MM.1S (cell line): ENCODE data around the gene FSTL1.

Experiments used
- EZH2phosphoT487 ChIP-seq: fragments of 300-600 bp; sonication (generic); IDR thresholded peaks from 2 replicates; pipeline ENCODE4 v1.6.1; 2018; ENCODE audit warnings: antibody characterized with exemption, low read length
- TF ChIP-seq, protein P1 (sequence below): fragments of 300-600 bp; sonication (generic); IDR thresholded peaks from 2 replicates; pipeline ENCODE4 v1.5.1; 2016; ENCODE audit warnings: antibody characterized with exemption, low read length, mixed read lengths

DNA sequence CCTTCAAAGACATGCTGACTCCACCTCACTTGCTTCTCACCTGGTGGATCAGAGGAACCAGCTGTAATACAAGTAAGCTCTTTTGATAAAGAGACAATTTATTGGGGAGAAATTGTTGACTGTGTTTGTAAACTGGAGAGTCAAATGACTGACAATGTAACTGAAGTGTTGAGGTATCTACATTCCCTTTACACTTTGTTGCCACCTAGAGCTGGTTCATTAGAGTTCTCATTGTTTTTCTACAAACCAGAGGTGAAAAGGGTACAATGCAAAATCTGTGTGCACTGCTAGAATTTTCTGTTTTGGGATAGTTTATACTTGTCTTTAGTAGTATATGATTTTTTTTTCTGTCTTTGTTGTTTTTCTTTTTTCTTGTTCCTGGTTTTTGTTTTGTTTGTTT lies 93.0 kb downstream of the FSTL1 start:
- TF ChIP-seq, protein P1, sequence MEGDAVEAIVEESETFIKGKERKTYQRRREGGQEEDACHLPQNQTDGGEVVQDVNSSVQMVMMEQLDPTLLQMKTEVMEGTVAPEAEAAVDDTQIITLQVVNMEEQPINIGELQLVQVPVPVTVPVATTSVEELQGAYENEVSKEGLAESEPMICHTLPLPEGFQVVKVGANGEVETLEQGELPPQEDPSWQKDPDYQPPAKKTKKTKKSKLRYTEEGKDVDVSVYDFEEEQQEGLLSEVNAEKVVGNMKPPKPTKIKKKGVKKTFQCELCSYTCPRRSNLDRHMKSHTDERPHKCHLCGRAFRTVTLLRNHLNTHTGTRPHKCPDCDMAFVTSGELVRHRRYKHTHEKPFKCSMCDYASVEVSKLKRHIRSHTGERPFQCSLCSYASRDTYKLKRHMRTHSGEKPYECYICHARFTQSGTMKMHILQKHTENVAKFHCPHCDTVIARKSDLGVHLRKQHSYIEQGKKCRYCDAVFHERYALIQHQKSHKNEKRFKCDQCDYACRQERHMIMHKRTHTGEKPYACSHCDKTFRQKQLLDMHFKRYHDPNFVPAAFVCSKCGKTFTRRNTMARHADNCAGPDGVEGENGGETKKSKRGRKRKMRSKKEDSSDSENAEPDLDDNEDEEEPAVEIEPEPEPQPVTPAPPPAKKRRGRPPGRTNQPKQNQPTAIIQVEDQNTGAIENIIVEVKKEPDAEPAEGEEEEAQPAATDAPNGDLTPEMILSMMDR: peak; percentile 14; the same call in 1 of the 2 replicates
- TF ChIP-seq EZH2phosphoT487: no peak
